Kidney (tissue), 14 donors: ENCODE data around the gene CCND1. TPM values are rescaled to one million over a fixed set of nuclear protein-coding genes. Genes with fewer than 3 reads are reported as not detected.

Source experiments
- DNase-seq, 5 donors: peaks; one replicate each; pipeline ENCODE4 v3.0.0-alpha.2; 2013 to 2020
- FAIRE-seq: peaks from 2 replicates; lab custom pipeline; 2012; peaks lifted over from hg19 to GRCh38; lab: Jason Lieb, UNC
- H3K27ac ChIP-seq, 2 donors: one replicate each; pipeline ENCODE4 v1.7.0; 2013; ENCODE audit warnings: low read depth in 2 of 2, low read length in 2 of 2, inconsistent platforms in 1 of 2
- H3K27me3 ChIP-seq: one replicate; pipeline ENCODE4 v1.7.1; 2013; ENCODE audit warnings: low read length, inconsistent platforms; ENCODE audit not compliant: control insufficient read depth, insufficient read depth
- H3K36me3 ChIP-seq, 3 donors: one replicate each; pipeline versions ENCODE4 v1.7.0 to v1.7.1; 2013; ENCODE audit warnings: low read length in 3 of 3, control low read depth in 1 of 3, inconsistent platforms in 1 of 3; ENCODE audit not compliant: insufficient read depth in 3 of 3, control insufficient read depth in 2 of 3
- H3K4me1 ChIP-seq, 3 donors: one replicate each; pipeline versions ENCODE4 v1.7.0 to v1.7.1; 2013; ENCODE audit warnings: low read length in 3 of 3, inconsistent platforms in 1 of 3, low read depth in 1 of 3; ENCODE audit not compliant: control insufficient read depth in 2 of 3, insufficient read depth in 2 of 3
- H3K4me3 ChIP-seq, 3 donors: one replicate each; pipeline versions ENCODE4 v1.7.0 to v1.8.1; 2013; ENCODE audit warnings: low read length in 3 of 3, control low read depth in 1 of 3, inconsistent platforms in 1 of 3
- H3K9ac ChIP-seq, 3 donors: one replicate each; pipeline versions ENCODE4 v1.7.0 to v1.7.1; 2013; ENCODE audit warnings: low read length in 3 of 3, control low read depth in 1 of 3, inconsistent platforms in 1 of 3
- H3K9me3 ChIP-seq, 3 donors: one replicate each; pipeline versions ENCODE4 v1.7.0 to v1.7.1; 2013; ENCODE audit warnings: low read length in 3 of 3, control low read depth in 1 of 3, inconsistent platforms in 1 of 3; ENCODE audit not compliant: control insufficient read depth in 2 of 3, insufficient read depth in 1 of 3
- CTCF ChIP-seq: IDR thresholded peaks from 3 replicates; pipeline ENCODE4 v1.5.1; 2012; ENCODE audit warnings: mild to moderate bottlenecking, moderate library complexity, borderline replicate concordance; ENCODE audit not compliant: insufficient read depth; ENCODE audit errors: extremely low read depth
- intact Hi-C: fragments of 100-400 bp; cut with DNase I; formaldehyde crosslinking; loops from one replicate; pipeline ENCODE4 v1.11.1; 2022
- polyA plus RNA-seq: library from polyadenylated mRNA; stranded (reverse); fragments of 350-450 nt; fragmentation: Illumina TruSeq; extraction: RNeasy Lipid Tissue Mini Kit (QIAGEN cat#74804); gene quantifications from one replicate; pipeline ENCODE4 v1.2.3, GENCODE V29; 2014; ENCODE audit warnings: low read depth, low replicate concordance; ENCODE audit not compliant: insufficient read depth
- total RNA-seq: library from RNA; stranded (reverse); fragmentation: NEBNext Ultra II Directional; extraction: Animal tissue kit (Norgen Biotek cat#: 25700); gene quantifications from one replicate; pipeline ENCODE4 v1.2.1, GENCODE V29; 2021
- donor health status: control.
- donor health status: control.
- donor health status: control.
- donor health status: control.
- donor health status: control.
- donor health status: DM: yes; HTN: yes; CAD: no.
- donor health status: Normal renal cell carcinoma (clear cell type).

Gene CCND1
- total and polyA plus RNA-seq, 2 donors from 2014 or later: 37.6 to 142 TPM

GRCh38 chr11:69683764-69684333, 42.9 kb downstream of the CCND1 start:
- TF ChIP-seq CTCF: peak; percentile 34

GRCh38 chr11:69684651-69685050, 43.7 kb downstream of the CCND1 start:
- Histone ChIP-seq H3K9me3 (no peaks in the 10 kb centered on the region), H3K36me3 (no peaks in the 10 kb centered on the region), H3K9ac (no peak overlapping the region), H3K27me3 (no peaks in the 10 kb centered on the region), H3K4me1 (no peaks in the 10 kb centered on the region), H3K27ac (no peak overlapping the region), H3K4me3 (no peak overlapping the region)
- FAIRE-seq (no peak), DNase-seq (no peak)
- intact Hi-C loops: no loop called here
- TF ChIP-seq CTCF: no peak

More at GRCh38 chr11:69683764-69684333, 42.9 kb downstream of the CCND1 start:
- Histone ChIP-seq H3K4me3 (no peak overlapping the region), H3K9ac (no peak overlapping the region), H3K27ac (no peak overlapping the region), H3K9me3 (no peaks in the 10 kb centered on the region), H3K4me1 (no peaks in the 10 kb centered on the region), H3K36me3 (no peaks in the 10 kb centered on the region), H3K27me3 (no peaks in the 10 kb centered on the region)
- intact Hi-C loops: no loop called here
- no peak for DNase-seq
- no peak for FAIRE-seq

GRCh38 chr11:69685348-69685747, 44.4 kb downstream of the CCND1 start:
- no peaks in the 10 kb centered on the region for H3K27me3 ChIP-seq
- FAIRE-seq (no peak), DNase-seq (no peak)
- no peak overlapping the region for H3K4me3 ChIP-seq
- intact Hi-C loops: no loop called here
- no peak overlapping the region for H3K27ac ChIP-seq
- H3K9ac ChIP-seq: no peak overlapping the region
- no peaks in the 10 kb centered on the region for H3K4me1 ChIP-seq
- no peaks in the 10 kb centered on the region for H3K36me3 ChIP-seq
- no peak for TF ChIP-seq CTCF
- H3K9me3 ChIP-seq: no peaks in the 10 kb centered on the region

GRCh38 chr11:69686452-69686851, 45.5 kb downstream of the CCND1 start:
- H3K9ac ChIP-seq: no peak overlapping the region
- no peak overlapping the region for H3K4me3 ChIP-seq
- no peaks in the 10 kb centered on the region for H3K4me1 ChIP-seq
- intact Hi-C loops: no loop called here
- no peaks in the 10 kb centered on the region for H3K9me3 ChIP-seq
- no peaks in the 10 kb centered on the region for H3K27me3 ChIP-seq
- H3K27ac ChIP-seq: no peak overlapping the region
- DNase-seq (no peak), FAIRE-seq (no peak)
- no peaks in the 10 kb centered on the region for H3K36me3 ChIP-seq
- no peak for TF ChIP-seq CTCF
